ENCODE measurements around the gene CCDC50. TPM values are rescaled to one million over a fixed set of nuclear protein-coding genes. Genes with fewer than 3 reads are reported as not detected.

Gene CCDC50
- total RNA-seq, 1 donor, result 31.0 TPM

- no peaks in the 10 kb centered on the region for H3K27me3 ChIP-seq (ENCODE audit: insufficient read depth, low read length)
- H3K4me3 ChIP-seq (ENCODE audit: low read length), result no peak overlapping the region
- H3K4me1 ChIP-seq (ENCODE audit: insufficient read depth, low read length), result no peaks in the 10 kb centered on the region
- no peaks in the 10 kb centered on the region for H3K9me3 ChIP-seq (ENCODE audit: low read depth, low read length)
Observed at GRCh38 chr3:191376516-191377141, 47.4 kb downstream of the CCDC50 start.

GRCh38 chr3:191378142-191378812 is 49.1 kb downstream of the CCDC50 start:
- Histone ChIP-seq H3K4me1 (ENCODE audit: insufficient read depth, low read length) (no peaks in the 10 kb centered on the region), H3K4me3 (ENCODE audit: low read length) (no peak overlapping the region), H3K9me3 (ENCODE audit: low read depth, low read length) (no peaks in the 10 kb centered on the region), H3K27me3 (ENCODE audit: insufficient read depth, low read length) (no peaks in the 10 kb centered on the region)

DNA sequence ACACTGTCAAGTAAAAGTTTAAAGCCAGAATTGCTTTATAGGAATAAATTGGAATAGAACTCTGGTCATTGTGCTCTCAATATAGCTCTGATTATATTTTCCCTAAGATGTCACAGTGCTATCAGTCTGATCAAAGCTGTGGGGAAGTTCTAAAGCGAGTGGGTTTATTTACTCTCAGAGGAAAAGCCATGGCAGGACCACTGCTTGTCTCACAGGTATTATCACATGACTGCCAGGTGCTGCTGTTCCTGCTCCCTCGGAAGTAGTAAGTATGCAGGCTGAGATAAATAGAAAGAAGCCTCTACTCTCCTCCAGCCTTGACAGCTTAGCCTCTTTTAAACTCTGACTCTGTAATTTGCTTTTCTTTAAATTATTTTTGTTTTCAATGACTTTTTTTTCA is 50.3 kb downstream of the CCDC50 start:
- H3K9me3 ChIP-seq (ENCODE audit: low read depth, low read length), result no peaks in the 10 kb centered on the region
- no peak overlapping the region for H3K4me3 ChIP-seq (ENCODE audit: low read length)
- no peaks in the 10 kb centered on the region for H3K27me3 ChIP-seq (ENCODE audit: insufficient read depth, low read length)
- H3K4me1 ChIP-seq (ENCODE audit: insufficient read depth, low read length), result no peaks in the 10 kb centered on the region

GRCh38 chr3:191380001-191380400 is 50.8 kb downstream of the CCDC50 start:
- Histone ChIP-seq H3K27me3 (ENCODE audit: insufficient read depth, low read length) (no peaks in the 10 kb centered on the region), H3K4me3 (ENCODE audit: low read length) (no peak overlapping the region), H3K4me1 (ENCODE audit: insufficient read depth, low read length) (no peaks in the 10 kb centered on the region), H3K9me3 (ENCODE audit: low read depth, low read length) (no peaks in the 10 kb centered on the region)

DNA sequence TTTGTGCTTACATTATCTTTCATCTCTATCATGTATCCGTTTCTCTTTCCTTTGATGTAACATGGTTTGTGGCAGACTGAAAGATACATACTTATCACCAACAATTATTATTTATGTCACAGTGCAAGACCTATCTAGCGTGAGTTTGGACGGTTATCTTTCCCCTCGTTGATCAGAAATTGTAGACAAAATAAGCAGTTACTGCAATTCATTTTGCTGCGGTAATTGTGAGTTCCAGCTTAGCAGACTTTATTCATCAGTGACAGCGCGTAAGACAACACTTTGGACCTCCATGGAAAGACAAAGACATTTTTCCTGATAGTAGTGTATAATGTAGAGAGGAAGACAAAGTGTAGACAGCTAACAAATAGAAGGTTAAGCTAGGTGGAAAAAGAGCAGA is 52.1 kb downstream of the CCDC50 start:
- Histone ChIP-seq H3K9me3 (ENCODE audit: low read depth, low read length) (no peaks in the 10 kb centered on the region), H3K4me3 (ENCODE audit: low read length) (no peak overlapping the region), H3K4me1 (ENCODE audit: insufficient read depth, low read length) (no peaks in the 10 kb centered on the region), H3K27me3 (ENCODE audit: insufficient read depth, low read length) (no peaks in the 10 kb centered on the region)

DNA sequence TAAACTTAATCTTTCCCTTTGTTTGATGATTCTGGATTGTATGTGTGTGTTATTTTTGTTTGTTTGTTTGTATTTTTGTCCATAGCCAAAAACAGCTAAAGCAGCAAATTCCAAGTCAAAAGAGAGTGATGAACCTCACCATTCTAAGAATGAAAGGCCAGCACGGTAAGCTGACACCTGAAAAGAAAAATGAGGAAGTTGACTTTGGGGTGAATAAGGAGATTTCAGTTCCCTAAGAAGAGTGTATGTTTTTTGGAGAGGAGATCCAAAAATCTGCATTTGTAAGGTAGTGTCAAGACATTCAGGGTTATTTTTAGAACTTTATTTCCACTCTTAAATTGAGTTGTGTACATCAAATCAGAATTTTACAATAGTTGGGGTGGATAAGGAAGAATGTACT is 53.5 kb downstream of the CCDC50 start:
- Histone ChIP-seq H3K4me1 (ENCODE audit: insufficient read depth, low read length) (no peaks in the 10 kb centered on the region), H3K9me3 (ENCODE audit: low read depth, low read length) (no peaks in the 10 kb centered on the region), H3K4me3 (ENCODE audit: low read length) (no peak overlapping the region), H3K27me3 (ENCODE audit: insufficient read depth, low read length) (no peaks in the 10 kb centered on the region)

DNA sequence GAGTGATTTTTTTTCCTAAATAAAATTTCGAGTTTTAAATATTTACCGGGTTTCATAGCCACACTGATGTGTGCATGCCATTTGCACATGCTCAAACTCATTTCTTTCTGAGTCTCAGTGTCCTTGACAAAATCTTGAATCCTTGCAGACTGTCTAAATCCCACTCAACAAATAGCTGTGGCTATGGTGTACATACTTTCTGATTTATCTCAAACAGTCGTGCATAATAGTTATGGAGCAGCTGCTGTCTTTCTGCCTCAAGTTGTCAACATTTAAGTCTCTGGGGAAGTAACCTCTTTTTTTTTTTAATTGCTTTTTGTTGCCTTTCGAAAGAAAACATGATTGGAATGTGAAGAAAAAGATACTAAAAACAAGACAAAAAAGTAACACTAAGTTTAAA is 53.9 kb downstream of the CCDC50 start:
- H3K4me1 ChIP-seq (ENCODE audit: insufficient read depth, low read length), result no peaks in the 10 kb centered on the region
- no peak overlapping the region for H3K4me3 ChIP-seq (ENCODE audit: low read length)

GRCh38 chr3:191385101-191385500 is 55.9 kb downstream of the CCDC50 start:
- Histone ChIP-seq H3K27me3 (ENCODE audit: insufficient read depth, low read length) (no peaks in the 10 kb centered on the region), H3K4me3 (ENCODE audit: low read length) (no peak overlapping the region), H3K9me3 (ENCODE audit: low read depth, low read length) (no peaks in the 10 kb centered on the region), H3K4me1 (ENCODE audit: insufficient read depth, low read length) (no peaks in the 10 kb centered on the region)

More for the DNA sequence above, 53.9 kb downstream of the CCDC50 start:
- Histone ChIP-seq H3K9me3 (ENCODE audit: low read depth, low read length) (no peaks in the 10 kb centered on the region), H3K27me3 (ENCODE audit: insufficient read depth, low read length) (no peaks in the 10 kb centered on the region)

DNA sequence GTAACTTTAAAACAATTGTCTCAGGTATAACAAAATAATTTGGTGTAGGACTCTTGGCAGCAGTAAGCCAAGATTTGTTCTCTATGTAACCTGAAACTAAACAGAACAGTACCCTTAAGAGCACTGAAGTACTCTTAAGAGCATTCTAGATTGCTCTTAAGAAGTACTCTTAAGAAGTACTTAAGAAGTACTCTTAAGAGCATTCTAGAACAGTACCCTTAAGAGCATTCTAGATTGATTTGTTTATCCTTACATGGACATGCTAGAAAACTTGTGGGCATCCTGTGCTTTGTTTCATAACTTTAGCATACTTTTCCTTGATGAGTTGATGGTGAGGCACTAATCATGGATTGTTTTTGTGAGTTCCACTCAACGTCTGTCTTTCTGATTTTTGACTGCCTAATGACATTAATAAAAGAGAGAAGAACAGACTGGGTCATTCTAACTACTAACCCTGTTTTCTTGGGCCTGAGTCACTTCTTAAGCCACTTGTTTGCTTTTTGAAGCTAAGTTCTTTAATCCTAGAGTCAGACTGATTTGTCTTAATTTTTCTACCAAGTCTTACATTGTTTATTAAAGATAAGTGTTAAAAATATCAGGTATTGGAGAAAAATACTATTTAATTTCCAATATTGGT is 58.4 kb downstream of the CCDC50 start:
- Histone ChIP-seq H3K27me3 (ENCODE audit: insufficient read depth, low read length) (no peaks in the 10 kb centered on the region), H3K9me3 (ENCODE audit: low read depth, low read length) (no peaks in the 10 kb centered on the region), H3K4me1 (ENCODE audit: insufficient read depth, low read length) (no peaks in the 10 kb centered on the region), H3K4me3 (ENCODE audit: low read length) (no peak overlapping the region)

- no peaks in the 10 kb centered on the region for H3K9me3 ChIP-seq (ENCODE audit: low read depth, low read length)
- H3K4me3 ChIP-seq (ENCODE audit: low read length), result no peak overlapping the region
- no peaks in the 10 kb centered on the region for H3K4me1 ChIP-seq (ENCODE audit: insufficient read depth, low read length)
- H3K27me3 ChIP-seq (ENCODE audit: insufficient read depth, low read length), result no peaks in the 10 kb centered on the region
Observed at GRCh38 chr3:191388823-191389222, 59.6 kb downstream of the CCDC50 start.

DNA sequence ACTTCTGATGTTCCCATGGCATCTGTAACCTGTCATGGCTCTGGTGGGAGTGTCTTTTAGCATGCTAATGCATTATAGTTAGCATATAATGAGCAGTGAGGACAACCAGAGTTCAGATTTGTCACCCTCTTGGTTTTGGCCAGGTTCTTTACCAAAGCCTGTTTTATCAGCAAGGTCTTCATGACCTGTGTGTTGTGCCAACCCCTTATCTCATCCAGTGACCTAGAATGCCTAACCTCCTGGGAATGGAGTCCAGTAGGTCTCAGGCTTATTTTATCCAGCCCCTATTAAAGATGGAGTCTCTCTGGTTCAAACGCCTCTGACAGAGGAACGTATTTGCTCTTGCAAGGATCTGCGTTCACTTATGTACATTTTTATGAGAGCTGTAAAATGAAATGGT is 61.4 kb downstream of the CCDC50 start:
- Histone ChIP-seq H3K4me3 (ENCODE audit: low read length) (no peak overlapping the region), H3K27me3 (ENCODE audit: insufficient read depth, low read length) (no peaks in the 10 kb centered on the region), H3K4me1 (ENCODE audit: insufficient read depth, low read length) (no peaks in the 10 kb centered on the region), H3K9me3 (ENCODE audit: low read depth, low read length) (no peaks in the 10 kb centered on the region)

DNA sequence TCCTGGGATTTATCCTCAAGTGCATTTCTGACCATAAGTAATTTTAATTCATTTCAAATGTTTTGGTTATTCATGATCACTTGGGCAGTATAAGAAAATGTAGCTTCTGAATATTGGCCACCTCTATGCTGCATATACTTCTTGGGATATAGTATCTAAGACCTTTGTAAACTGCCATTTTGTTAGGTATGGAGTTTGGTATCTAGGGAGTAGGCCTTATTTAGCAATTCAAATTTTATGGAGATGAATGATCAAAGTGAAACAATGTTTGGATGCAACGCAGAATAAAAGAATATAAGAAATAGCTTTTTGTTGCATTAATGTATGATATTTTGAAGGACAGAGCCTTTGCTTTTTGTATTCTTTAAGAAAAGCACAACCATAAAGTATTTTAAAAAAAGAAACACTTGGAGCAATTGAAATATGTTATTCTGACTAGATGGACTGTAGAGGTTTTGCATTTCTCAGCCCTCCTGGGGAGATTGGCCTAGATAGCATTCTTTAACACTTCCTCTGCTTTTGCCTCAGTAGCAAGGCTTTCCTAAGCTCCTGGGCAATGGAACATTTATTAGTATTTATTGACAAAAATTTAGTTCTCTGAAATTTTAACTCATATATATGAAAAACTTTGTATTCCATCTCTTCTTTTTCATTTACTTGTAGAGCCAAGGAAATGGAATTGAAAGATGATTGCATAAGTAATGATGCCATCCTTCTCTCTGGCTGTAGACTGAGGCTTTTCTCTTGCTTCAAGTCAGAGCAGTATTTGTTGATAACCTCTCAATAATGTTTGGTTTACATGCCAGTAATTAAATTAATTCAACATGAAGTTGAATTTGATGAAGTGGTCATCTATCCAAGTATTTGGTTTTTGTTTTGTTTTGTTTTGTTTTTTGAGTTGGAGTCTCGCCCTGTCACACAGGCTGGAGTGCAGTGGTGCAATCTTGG is 62.9 kb downstream of the CCDC50 start:
- Histone ChIP-seq H3K4me3 (ENCODE audit: low read length) (no peak overlapping the region), H3K27me3 (ENCODE audit: insufficient read depth, low read length) (no peaks in the 10 kb centered on the region), H3K9me3 (ENCODE audit: low read depth, low read length) (no peaks in the 10 kb centered on the region), H3K4me1 (ENCODE audit: insufficient read depth, low read length) (no peaks in the 10 kb centered on the region)

- no peaks in the 10 kb centered on the region for H3K4me1 ChIP-seq (ENCODE audit: insufficient read depth, low read length)
- H3K9me3 ChIP-seq (ENCODE audit: low read depth, low read length), result no peaks in the 10 kb centered on the region
- H3K27me3 ChIP-seq (ENCODE audit: insufficient read depth, low read length), result no peaks in the 10 kb centered on the region
- no peak overlapping the region for H3K4me3 ChIP-seq (ENCODE audit: low read length)
Observed at GRCh38 chr3:191393146-191393545, 64.0 kb downstream of the CCDC50 start.

- H3K27me3 ChIP-seq (ENCODE audit: insufficient read depth, low read length), result no peaks in the 10 kb centered on the region
- no peaks in the 10 kb centered on the region for H3K4me1 ChIP-seq (ENCODE audit: insufficient read depth, low read length)
- H3K9me3 ChIP-seq (ENCODE audit: low read depth, low read length), result no peaks in the 10 kb centered on the region
- no peak overlapping the region for H3K4me3 ChIP-seq (ENCODE audit: low read length)
Observed at GRCh38 chr3:191397771-191398170, 68.6 kb downstream of the CCDC50 start.

DNA sequence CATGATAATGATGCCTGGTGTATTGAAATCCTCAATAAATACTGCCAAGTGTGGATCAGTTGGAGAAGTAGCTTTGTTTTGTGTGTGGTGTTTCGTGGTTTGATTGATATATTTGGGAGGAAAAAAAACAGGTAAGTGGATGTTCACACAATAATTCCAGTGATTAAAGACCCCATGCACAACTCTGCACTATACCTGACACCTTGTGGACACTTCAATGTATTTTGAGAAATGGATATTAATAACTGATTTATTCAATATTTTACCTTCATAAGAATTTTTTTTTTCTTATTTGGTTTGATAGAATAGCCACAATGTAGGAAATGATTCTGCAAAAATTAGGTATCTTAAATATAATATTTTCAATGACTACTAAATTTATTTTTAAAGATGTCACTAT is 69.4 kb downstream of the CCDC50 start:
- Histone ChIP-seq H3K4me3 (ENCODE audit: low read length) (no peak overlapping the region), H3K4me1 (ENCODE audit: insufficient read depth, low read length) (no peaks in the 10 kb centered on the region), H3K27me3 (ENCODE audit: insufficient read depth, low read length) (no peaks in the 10 kb centered on the region), H3K9me3 (ENCODE audit: low read depth, low read length) (no peaks in the 10 kb centered on the region)

Measured in mononuclear cell (primary cell).